ENCODE results near the gene C2orf66.

Gene C2orf66

DNA sequence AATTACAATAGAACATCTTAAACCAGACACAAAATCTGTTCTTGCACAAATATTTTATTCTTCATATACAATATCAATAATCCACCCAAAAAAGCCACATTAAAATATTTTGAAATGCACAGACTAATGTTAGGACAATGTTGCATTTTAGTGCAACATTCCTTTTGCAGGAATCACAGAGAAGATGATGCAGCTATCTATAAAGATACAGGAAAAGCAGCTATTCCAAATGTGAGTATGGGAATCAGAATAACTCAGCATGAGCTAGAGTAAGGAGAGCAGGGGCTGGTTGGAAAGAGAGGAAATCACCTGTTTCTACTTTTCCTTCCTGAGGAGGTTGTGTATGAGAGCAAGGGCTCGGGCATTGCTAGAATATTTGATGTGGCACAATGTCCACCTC lies 4.8 kb downstream of the C2orf66 start:
- Mint-ChIP-seq H3K4me1 (ENCODE audit: low read depth) (peaks cover 14% of the 10 kb centered on the region), H3K27me3 (peaks cover 8% of the 10 kb centered on the region), H3K4me3 (no peak overlapping the region), H3K27ac (no peak overlapping the region), H3K36me3 (peaks cover 2% of the 10 kb centered on the region), H3K9me3 (ENCODE audit: low read depth) (no peaks in the 10 kb centered on the region)

DNA sequence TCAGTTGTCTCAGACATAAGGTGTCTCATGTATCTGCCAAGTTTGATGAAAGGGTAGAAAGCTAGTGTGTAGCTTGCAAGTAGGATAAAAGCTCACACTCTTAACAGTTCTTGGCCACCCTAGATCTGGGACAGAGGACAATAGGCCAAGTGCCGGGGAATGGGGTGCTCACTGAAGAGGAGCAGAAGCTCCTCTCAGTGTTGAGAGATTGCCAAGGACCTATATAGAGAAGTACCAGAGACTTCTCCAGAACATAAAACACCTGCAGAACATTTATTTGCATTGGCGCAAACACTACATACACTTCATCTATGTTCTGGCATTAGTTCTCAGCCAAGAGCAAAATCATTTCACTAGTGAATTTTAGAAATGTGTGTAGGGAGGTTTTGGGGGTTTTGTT lies 6.8 kb downstream of the C2orf66 start:
- no peak overlapping the region for H3K4me3 Mint-ChIP-seq
- no peak overlapping the region for H3K27ac Mint-ChIP-seq
- peaks cover 2% of the 10 kb centered on the region for H3K36me3 Mint-ChIP-seq
- peaks cover 8% of the 10 kb centered on the region for H3K27me3 Mint-ChIP-seq
- H3K4me1 Mint-ChIP-seq (ENCODE audit: low read depth): peaks cover 24% of the 10 kb centered on the region
- H3K9me3 Mint-ChIP-seq (ENCODE audit: low read depth): no peaks in the 10 kb centered on the region

DNA sequence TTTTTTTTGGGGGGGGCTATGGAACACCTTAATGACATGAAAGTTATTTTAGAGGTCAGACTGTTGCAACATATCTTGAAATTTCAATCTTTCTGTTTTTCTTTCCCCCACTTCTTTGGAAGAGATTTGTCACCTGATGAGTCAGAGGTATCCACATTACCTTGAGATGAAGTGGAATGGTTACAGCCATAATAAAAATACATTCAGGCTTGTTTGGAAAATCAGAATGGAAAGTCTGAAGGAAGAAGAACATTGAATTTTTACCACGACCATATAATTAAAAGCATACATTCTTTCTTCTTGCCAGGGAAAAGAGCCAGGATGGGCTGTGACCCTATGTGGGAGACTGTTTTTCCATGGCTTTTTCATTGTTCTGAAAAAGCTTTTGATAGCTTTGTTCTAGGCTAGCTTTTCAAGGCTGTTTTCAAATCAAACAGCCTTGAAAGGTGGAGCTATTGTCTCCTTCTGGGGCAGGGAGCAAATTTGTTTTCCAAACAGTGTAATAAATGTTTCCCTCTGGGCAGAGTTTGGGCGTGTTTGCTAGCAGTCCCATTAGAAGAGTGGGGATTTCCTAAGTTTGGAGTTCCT lies 7.4 kb downstream of the C2orf66 start:
- H3K27me3 Mint-ChIP-seq: peaks cover 8% of the 10 kb centered on the region
- H3K36me3 Mint-ChIP-seq: peaks cover 4% of the 10 kb centered on the region
- H3K4me1 Mint-ChIP-seq (ENCODE audit: low read depth): peaks cover 29% of the 10 kb centered on the region
- H3K9me3 Mint-ChIP-seq (ENCODE audit: low read depth): no peaks in the 10 kb centered on the region
- H3K27ac Mint-ChIP-seq: no peak overlapping the region
- no peak overlapping the region for H3K4me3 Mint-ChIP-seq

DNA sequence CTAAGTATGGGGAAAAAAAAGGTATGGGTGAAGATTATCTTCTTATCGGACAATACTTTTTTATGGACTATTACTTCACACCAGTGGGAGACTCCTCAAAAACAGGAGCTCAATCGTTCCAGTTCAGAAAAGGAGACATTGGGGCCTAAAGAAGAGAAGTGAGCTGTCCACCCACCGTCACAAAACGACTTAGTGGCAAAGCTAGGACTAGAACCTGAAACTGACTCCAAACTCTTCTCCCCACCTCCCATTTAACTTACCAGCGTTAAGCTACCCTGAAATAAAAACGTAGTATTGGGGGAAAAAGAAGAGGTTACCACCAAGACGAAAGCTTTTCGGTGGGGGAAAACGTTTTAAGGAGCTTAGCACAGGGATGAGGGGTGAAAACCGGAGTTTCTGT lies 10.2 kb downstream of the C2orf66 start:
- Mint-ChIP-seq H3K27ac (peak overlapping the region; percentile 100), H3K4me3 (peak overlapping the region; percentile 100), H3K9me3 (ENCODE audit: low read depth) (no peaks in the 10 kb centered on the region), H3K4me1 (ENCODE audit: low read depth) (peaks cover 36% of the 10 kb centered on the region), H3K27me3 (peaks cover 4% of the 10 kb centered on the region), H3K36me3 (peaks cover 8% of the 10 kb centered on the region)

DNA sequence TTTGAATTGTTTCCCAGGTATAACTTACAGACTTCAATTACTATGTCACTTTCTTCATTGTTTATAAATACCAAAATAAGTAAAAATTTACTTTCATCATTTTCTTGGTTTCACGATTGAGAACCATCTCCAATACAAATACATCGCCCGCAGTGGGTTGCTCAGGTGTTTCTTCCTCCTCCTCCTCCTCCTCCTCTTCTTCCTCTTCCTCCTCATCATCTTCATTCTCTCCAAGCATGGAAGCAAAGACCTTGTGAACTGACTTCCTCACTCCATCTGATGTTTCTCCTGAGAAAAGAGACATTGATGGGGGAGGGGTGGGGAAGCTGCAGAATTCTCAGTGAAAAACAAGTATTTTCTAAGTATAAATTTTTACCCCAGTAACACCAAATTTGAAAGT lies 16.3 kb downstream of the C2orf66 start:
- Mint-ChIP-seq H3K27ac (no peak overlapping the region), H3K27me3 (no peaks in the 10 kb centered on the region), H3K4me1 (ENCODE audit: low read depth) (peaks cover 21% of the 10 kb centered on the region), H3K36me3 (peaks cover 19% of the 10 kb centered on the region), H3K4me3 (no peak overlapping the region), H3K9me3 (ENCODE audit: low read depth) (no peaks in the 10 kb centered on the region)

DNA sequence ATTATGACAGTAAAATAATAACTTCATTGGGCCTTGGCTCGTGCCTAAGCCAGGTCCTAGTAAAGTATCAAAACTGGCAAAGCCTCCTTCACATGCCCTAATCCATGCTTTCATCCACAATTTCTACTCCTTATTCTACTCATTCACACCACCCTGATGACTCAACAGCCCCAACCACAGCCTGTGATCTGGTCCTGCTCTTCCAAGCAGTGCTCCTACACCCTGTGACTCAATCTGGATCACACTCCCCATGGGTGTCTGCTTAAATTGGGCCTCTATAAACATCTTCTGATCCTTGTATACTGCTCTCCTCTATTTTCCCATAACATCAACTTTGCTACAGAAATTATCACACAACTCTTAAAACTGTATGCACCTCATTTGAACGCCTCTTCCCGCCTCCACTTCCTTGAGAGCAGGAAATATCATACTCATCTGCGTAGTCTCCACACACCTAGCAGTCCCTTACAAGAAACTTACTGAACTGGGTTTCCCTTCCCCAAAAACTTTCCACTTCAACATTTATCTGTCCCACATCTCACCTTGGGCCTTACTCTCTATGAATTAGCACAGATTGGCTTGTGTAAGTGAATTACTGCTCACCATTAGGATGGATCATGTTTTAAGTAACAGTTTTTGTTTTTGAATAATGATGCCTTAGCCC lies 25.6 kb downstream of the C2orf66 start:
- no peak overlapping the region for H3K4me3 Mint-ChIP-seq
- H3K36me3 Mint-ChIP-seq: peaks cover 22% of the 10 kb centered on the region
- peaks cover 11% of the 10 kb centered on the region for H3K4me1 Mint-ChIP-seq (ENCODE audit: low read depth)
- H3K9me3 Mint-ChIP-seq (ENCODE audit: low read depth): no peaks in the 10 kb centered on the region
- H3K27me3 Mint-ChIP-seq: no peaks in the 10 kb centered on the region
- peak overlapping the region; percentile 56 for H3K27ac Mint-ChIP-seq

DNA sequence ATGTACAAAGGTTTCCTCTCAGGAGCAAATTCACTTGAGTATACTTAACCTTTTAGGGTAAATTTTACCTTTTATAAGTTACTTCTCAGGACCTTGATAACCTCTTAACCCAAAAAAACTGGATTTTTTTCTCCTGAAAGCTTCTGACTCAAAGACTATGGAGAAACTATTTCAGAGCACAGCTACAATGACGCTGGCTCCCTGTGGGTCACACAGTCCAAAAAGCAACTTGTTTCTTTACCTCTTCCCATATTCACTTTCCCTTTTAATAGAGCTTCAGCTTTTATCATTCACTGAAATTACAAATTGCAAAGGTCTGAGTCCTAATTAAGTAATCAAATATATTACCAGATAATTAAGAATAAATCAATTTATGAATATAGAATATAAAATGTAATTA lies 42.1 kb downstream of the C2orf66 start:
- no peak overlapping the region for H3K27ac Mint-ChIP-seq
- no peaks in the 10 kb centered on the region for H3K9me3 Mint-ChIP-seq (ENCODE audit: low read depth)
- H3K4me3 Mint-ChIP-seq: no peak overlapping the region
- peaks cover 30% of the 10 kb centered on the region for H3K36me3 Mint-ChIP-seq
- no peaks in the 10 kb centered on the region for H3K27me3 Mint-ChIP-seq
- no peaks in the 10 kb centered on the region for H3K4me1 Mint-ChIP-seq (ENCODE audit: low read depth)

DNA sequence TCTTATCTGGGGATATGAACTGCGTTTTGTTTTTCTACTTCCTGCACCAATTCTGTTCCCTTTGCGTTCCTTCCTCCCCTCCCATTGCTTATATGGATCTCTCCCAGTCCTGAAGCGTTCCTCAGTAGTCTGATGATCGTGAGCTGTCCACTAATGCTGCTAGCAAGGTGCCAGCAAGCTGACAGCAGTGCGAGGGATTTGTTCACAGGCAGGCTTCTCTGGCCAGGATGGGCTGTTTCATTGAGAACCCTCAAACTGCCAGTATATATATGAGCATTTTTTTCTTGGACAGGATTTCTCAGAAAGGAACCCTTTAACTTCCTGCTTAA lies 49.8 kb downstream of the C2orf66 start:
- Mint-ChIP-seq H3K36me3 (peaks cover 36% of the 10 kb centered on the region), H3K4me3 (no peak overlapping the region), H3K4me1 (ENCODE audit: low read depth) (no peaks in the 10 kb centered on the region), H3K9me3 (ENCODE audit: low read depth) (peaks cover 17% of the 10 kb centered on the region), H3K27me3 (no peaks in the 10 kb centered on the region), H3K27ac (no peak overlapping the region)

DNA sequence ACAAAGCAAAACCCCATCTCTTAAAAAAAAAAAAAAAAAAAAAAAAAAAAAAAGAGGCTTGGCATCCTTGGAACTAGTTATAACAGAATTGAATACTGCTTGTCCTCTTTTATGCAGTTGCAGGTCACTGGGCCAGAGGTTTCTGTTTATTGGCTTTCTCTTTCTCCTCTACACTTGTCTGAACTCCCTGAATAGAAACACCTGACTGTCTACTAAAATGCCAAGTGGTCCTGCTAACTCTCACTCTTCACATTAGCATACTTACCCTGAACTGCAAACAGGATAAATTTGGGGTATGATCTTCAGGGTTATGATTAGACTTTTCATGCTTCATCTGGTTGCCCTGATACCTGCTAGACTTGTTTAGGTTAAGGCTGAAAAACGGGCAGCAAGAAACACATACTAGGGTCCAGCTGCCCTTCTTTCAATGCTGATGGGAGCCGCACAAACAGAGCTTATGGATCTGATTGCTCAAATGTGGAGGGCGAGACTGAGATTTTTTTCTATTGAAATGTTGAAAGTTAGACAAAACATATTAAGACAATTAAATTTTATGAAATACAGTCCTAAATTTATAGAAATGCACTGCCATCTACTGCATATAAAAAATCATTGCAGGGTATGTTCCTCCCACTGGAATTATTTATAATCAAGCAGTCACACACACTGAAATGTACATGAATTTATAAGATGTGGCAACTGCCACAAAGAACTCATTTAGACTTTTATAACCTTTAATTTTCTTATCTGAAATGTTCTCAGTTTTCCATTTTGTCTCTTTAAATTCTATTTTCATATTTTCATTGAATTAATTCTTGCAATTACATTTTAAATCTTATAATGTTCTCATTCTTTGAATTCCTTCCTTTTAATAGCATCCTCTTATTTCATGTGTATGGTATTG lies 50.4 kb downstream of the C2orf66 start:
- no peak overlapping the region for H3K4me3 Mint-ChIP-seq
- no peaks in the 10 kb centered on the region for H3K27me3 Mint-ChIP-seq
- peaks cover 17% of the 10 kb centered on the region for H3K9me3 Mint-ChIP-seq (ENCODE audit: low read depth)
- H3K27ac Mint-ChIP-seq: no peak overlapping the region
- H3K4me1 Mint-ChIP-seq (ENCODE audit: low read depth): no peaks in the 10 kb centered on the region
- peaks cover 30% of the 10 kb centered on the region for H3K36me3 Mint-ChIP-seq

Data from activated naive CD8-positive, alpha-beta T cell (primary cell).